Karpas-422 (cell line): Measurements from ENCODE around the gene MAN1A1. TPM values are rescaled to one million over a fixed set of nuclear protein-coding genes. Genes with fewer than 3 reads are reported as not detected.

ENCODE experiments used
- DNase-seq: peaks from one replicate; pipeline ENCODE4 v3.0.0-alpha.2; 2015
- H2AFZ ChIP-seq: fragments of 200-600 bp; sonication (generic); 2 replicates; pipeline ENCODE4 v1.6.1; 2014; ENCODE audit warnings: antibody characterized with exemption, low read length, mixed read lengths
- H3K27ac ChIP-seq: fragments of 200-600 bp; sonication (generic); 2 replicates; pipeline ENCODE4 v1.5.1; 2014; ENCODE audit warnings: mild to moderate bottlenecking, low read length, moderate library complexity
- H3K27me3 ChIP-seq: fragments of 200-600 bp; sonication (generic); 2 replicates; pipeline ENCODE4 v1.6.1; 2014; ENCODE audit warnings: low read length, mixed read lengths
- H3K36me3 ChIP-seq: fragments of 200-600 bp; sonication (generic); 2 replicates; pipeline ENCODE4 v1.6.1; 2014; ENCODE audit warnings: low read length, mixed read lengths; ENCODE audit not compliant: insufficient read depth
- H3K4me1 ChIP-seq: fragments of 200-600 bp; sonication (generic); 2 replicates; pipeline ENCODE4 v1.6.1; 2014; ENCODE audit warnings: mild to moderate bottlenecking, low read length, mixed read lengths
- H3K4me2 ChIP-seq: fragments of 200-600 bp; sonication (generic); 2 replicates; pipeline ENCODE4 v1.6.1; 2014; ENCODE audit warnings: low read length, low read depth, mild to moderate bottlenecking; ENCODE audit not compliant: poor library complexity, severe bottlenecking
- H3K4me3 ChIP-seq: fragments of 200-600 bp; sonication (generic); 2 replicates; pipeline ENCODE4 v1.5.1; 2014; ENCODE audit warnings: mild to moderate bottlenecking, antibody characterized with exemption, low read length, mixed read lengths
- H3K79me2 ChIP-seq: fragments of 200-600 bp; sonication (generic); 2 replicates; pipeline ENCODE4 v1.6.1; 2014; ENCODE audit warnings: mild to moderate bottlenecking, low read length, mixed read lengths
- H3K9ac ChIP-seq: fragments of 200-600 bp; sonication (generic); 2 replicates; pipeline ENCODE4 v1.6.0; 2014; ENCODE audit warnings: low read length
- H3K9me2 ChIP-seq: fragments of 200-600 bp; sonication (generic), shearing (Covaris generic); replicated peaks from 2 replicates; pipeline ENCODE4 v1.6.0; 2014; ENCODE audit warnings: mild to moderate bottlenecking, low read length, moderate library complexity; ENCODE audit not compliant: insufficient read depth
- H3K9me3 ChIP-seq: fragments of 300-700, 200-600 bp; sonication (generic); 2 replicates; pipeline ENCODE4 v1.6.1; 2014; ENCODE audit warnings: low read length, mixed read lengths
- H4K20me1 ChIP-seq: fragments of 200-600 bp; sonication (generic); 2 replicates; pipeline ENCODE4 v1.6.1; 2014; ENCODE audit warnings: mild to moderate bottlenecking, antibody characterized with exemption, low read length, low read depth; ENCODE audit not compliant: insufficient read depth
- small RNA-seq: library from RNA; depleted of rRNA; stranded (forward); fragments of <200 nt; gene quantifications from one replicate; pipeline ENCODE3, GENCODE V24; 2014
- total RNA-seq: library from RNA; depleted of rRNA; stranded (reverse); fragments of >200 nt; shearing (Covaris generic); gene quantifications from 2 replicates; pipeline ENCODE4 v1.2.3, GENCODE V29; 2014; ENCODE audit warnings: low replicate concordance

The MAN1A1 gene
- total RNA-seq, 1 experiment from 2014 or later = 0.48 TPM

- Histone ChIP-seq H3K9ac (no peak overlapping the region), H3K79me2 (no peaks in the 10 kb centered on the region), H3K4me1 (no peaks in the 10 kb centered on the region), H4K20me1 (no peaks in the 10 kb centered on the region), H3K9me3 (no peaks in the 10 kb centered on the region), H3K9me2 (no peaks in the 10 kb centered on the region), H3K27me3 (no peaks in the 10 kb centered on the region), H3K4me3 (no peak overlapping the region), H3K36me3 (no peaks in the 10 kb centered on the region), H3K27ac (no peak overlapping the region), H2AFZ (no peak overlapping the region), H3K4me2 (no peak overlapping the region)
- no peak for DNase-seq
Measured at GRCh38 chr6:119127627-119128026, 221.9 kb downstream of the MAN1A1 start.

Small RNAs within 50 kb of the gene (small RNA-seq; reads per million reads assigned to genes)
- gene AL022722.2 (not detected), gene RNU6-194P (not detected)
